Measurements from ENCODE around the gene TMCO6.

DNA sequence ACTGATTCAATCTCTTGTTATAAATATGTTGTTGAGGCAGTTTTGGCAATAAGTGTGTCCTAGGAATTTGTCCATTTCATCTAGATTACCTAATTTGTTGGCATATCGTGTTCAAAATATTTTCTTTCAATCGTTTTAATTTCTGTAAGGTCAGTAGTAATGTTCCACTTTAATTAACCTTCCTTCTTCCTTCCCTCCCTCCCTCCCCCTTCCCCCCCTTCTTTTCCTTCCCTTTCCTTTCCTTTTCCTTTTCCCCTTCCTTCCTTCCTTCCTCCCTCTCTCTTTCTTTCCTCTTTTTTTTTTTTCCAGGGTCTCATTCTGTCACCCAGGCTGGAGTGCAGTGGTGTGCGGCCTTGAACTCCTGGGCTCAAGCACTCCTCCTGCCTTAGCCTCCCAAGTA is 33.4 kb upstream of the TMCO6 start:
- TF ChIP-seq YY1 (IDR thresholded peaks at IDR 0.05; ENCODE audit: insufficient read depth, insufficient read length) (no peak), SUZ12 (IDR thresholded peaks at IDR 0.05; ENCODE audit: extremely low read depth, insufficient read depth, insufficient read length) (no peak)
